Erythroblast (primary cell): Measurements from ENCODE around the gene MYL4.

Experiments
- GATA1 ChIP-seq: IDR thresholded peaks from 2 replicates; pipeline ENCODE4 v1.6.1; 2011; ENCODE audit warnings: low read depth, mild to moderate bottlenecking, control low read depth, low read length, moderate library complexity
- POLR2A ChIP-seq: IDR thresholded peaks from 2 replicates; pipeline ENCODE4 v1.6.1; 2011; ENCODE audit warnings: mild to moderate bottlenecking, low read length

DNA sequence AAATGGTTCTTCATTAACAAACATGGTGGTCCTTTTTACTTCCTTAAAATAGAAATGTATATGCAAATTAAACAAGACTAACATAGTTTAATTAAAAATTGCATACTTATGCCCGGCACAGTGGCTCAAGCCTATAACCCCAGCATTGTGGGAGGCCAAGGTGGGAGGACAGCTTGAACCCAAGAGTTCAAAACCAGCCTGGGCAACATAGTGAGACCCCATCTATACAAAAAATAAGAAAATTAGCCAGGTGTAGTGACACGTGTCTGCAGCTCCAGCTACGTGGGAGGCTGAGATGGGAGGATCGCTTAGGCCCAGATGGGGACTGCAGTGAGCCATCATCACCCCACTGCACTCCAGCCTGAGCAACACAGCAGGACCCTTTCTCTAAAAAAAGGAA lies 38.4 kb upstream of the MYL4 start:
- TF ChIP-seq POLR2A (no peak), GATA1 (no peak)
